Measurements from ENCODE around the gene SMIM12. TPM values are rescaled to one million over a fixed set of nuclear protein-coding genes. Genes with fewer than 3 reads are reported as not detected.

Gene SMIM12
- polyA plus RNA-seq, 3 donors, result 21.8 to 59.6 (median 23.8) TPM

GRCh38 chr1:34884536-34884935, 25.0 kb upstream of the SMIM12 start:
- WGBS, 3 donors, result 54 to 77% (median 54%) methylated on average over 3 of the region's 3 CpGs

GRCh38 chr1:34879230-34879629, 19.7 kb upstream of the SMIM12 start:
- H3K27ac ChIP-seq (ENCODE audit: low read depth, low read length), result no peak overlapping the region
- WGBS, 3 donors, result 61 to 72% (median 69%) methylated on average over 9 of the region's 9 CpGs

More at GRCh38 chr1:34884536-34884935, 25.0 kb upstream of the SMIM12 start:
- H3K27ac ChIP-seq (ENCODE audit: low read depth, low read length), result no peak overlapping the region

- H3K27ac ChIP-seq (ENCODE audit: low read depth, low read length), result no peak overlapping the region
- 86 to 92% (median 87%) methylated on average over 7 of the region's 7 CpGs for WGBS, 3 donors
Observed at GRCh38 chr1:34876406-34876805, 16.9 kb upstream of the SMIM12 start.

GRCh38 chr1:34874296-34874952, 14.9 kb upstream of the SMIM12 start:
- WGBS, 3 donors, result 67 to 71% (median 68%) methylated on average over 4 of the region's 4 CpGs

GRCh38 chr1:34872133-34872503, 12.6 kb upstream of the SMIM12 start:
- WGBS, 3 donors, result 74 to 77% (median 77%) methylated on average over 4 of the region's 4 CpGs

More at GRCh38 chr1:34874296-34874952, 14.9 kb upstream of the SMIM12 start:
- H3K27ac ChIP-seq (ENCODE audit: low read depth, low read length), result no peak overlapping the region

GRCh38 chr1:34871443-34872132, 12.0 kb upstream of the SMIM12 start:
- H3K27ac ChIP-seq (ENCODE audit: low read depth, low read length), result no peak overlapping the region
- 67 to 76% (median 73%) methylated on average over 17 of the region's 17 CpGs for WGBS, 3 donors

More at GRCh38 chr1:34872133-34872503, 12.6 kb upstream of the SMIM12 start:
- H3K27ac ChIP-seq (ENCODE audit: low read depth, low read length), result no peak overlapping the region

- H3K27ac ChIP-seq (ENCODE audit: low read depth, low read length), result no peak overlapping the region
- 60 to 100% (median 63%) methylated on average over 1 to 2 of the region's 2 CpGs for WGBS, 3 donors
Observed at GRCh38 chr1:34870395-34870794, 10.8 kb upstream of the SMIM12 start.

- 88 to 91% (median 91%) methylated on average over 4 of the region's 4 CpGs for WGBS, 3 donors
Observed at GRCh38 chr1:34869760-34870159, 10.2 kb upstream of the SMIM12 start.

GRCh38 chr1:34868230-34869049, 8.9 kb upstream of the SMIM12 start:
- 92 to 93% (median 93%) methylated on average over 44 of the region's 44 CpGs for WGBS, 3 donors
- no peak overlapping the region for H3K27ac ChIP-seq (ENCODE audit: low read depth, low read length)

More at GRCh38 chr1:34869760-34870159, 10.2 kb upstream of the SMIM12 start:
- H3K27ac ChIP-seq (ENCODE audit: low read depth, low read length), result no peak overlapping the region

- 53 to 89% (median 66%) methylated on average over 6 of the region's 6 CpGs for WGBS, 3 donors
- no peak overlapping the region for H3K27ac ChIP-seq (ENCODE audit: low read depth, low read length)
Observed at GRCh38 chr1:34867415-34867814, 7.9 kb upstream of the SMIM12 start.

- WGBS, 3 donors, result 24 to 32% (median 24%) methylated on average over 9 of the region's 9 CpGs
- H3K27ac ChIP-seq (ENCODE audit: low read depth, low read length), result no peak overlapping the region
Observed at GRCh38 chr1:34866762-34867109, 7.2 kb upstream of the SMIM12 start.

- 1 to 2% (median 1%) methylated on average over 67 to 81 of the region's 81 CpGs for WGBS, 3 donors
Observed at GRCh38 chr1:34865981-34866761, 6.6 kb upstream of the SMIM12 start.

GRCh38 chr1:34865573-34865972, 6.0 kb upstream of the SMIM12 start:
- WGBS, 3 donors, result 13 to 18% (median 16%) methylated on average over 21 to 25 of the region's 25 CpGs
- no peak overlapping the region for H3K27ac ChIP-seq (ENCODE audit: low read depth, low read length)

More at GRCh38 chr1:34865981-34866761, 6.6 kb upstream of the SMIM12 start:
- no peak overlapping the region for H3K27ac ChIP-seq (ENCODE audit: low read depth, low read length)

- 87 to 96% (median 92%) methylated on average over 8 of the region's 8 CpGs for WGBS, 3 donors
- no peak overlapping the region for H3K27ac ChIP-seq (ENCODE audit: low read depth, low read length)
Observed at GRCh38 chr1:34864759-34865158, 5.2 kb upstream of the SMIM12 start.

- no peak overlapping the region for H3K27ac ChIP-seq (ENCODE audit: low read depth, low read length)
Observed at GRCh38 chr1:34863501-34863900, 4.0 kb upstream of the SMIM12 start.

GRCh38 chr1:34858901-34859445, 576 bp downstream of the SMIM12 start:
- H3K27ac ChIP-seq (ENCODE audit: low read depth, low read length), result peak overlapping the region; percentile 93
- WGBS, 3 donors, result 0% methylated on average over 15 of the region's 15 CpGs

GRCh38 chr1:34856697-34857096, 2.9 kb downstream of the SMIM12 start:
- WGBS, 3 donors, result 88 to 93% (median 89%) methylated on average over 6 of the region's 6 CpGs

GRCh38 chr1:34852677-34853217, 6.8 kb downstream of the SMIM12 start:
- 20 to 36% (median 25%) methylated on average over 6 of the region's 6 CpGs for WGBS, 3 donors
- H3K27ac ChIP-seq (ENCODE audit: low read depth, low read length), result no peak overlapping the region

More at GRCh38 chr1:34856697-34857096, 2.9 kb downstream of the SMIM12 start:
- H3K27ac ChIP-seq (ENCODE audit: low read depth, low read length), result no peak overlapping the region
